ENCODE data around the gene PMPCB. TPM values are rescaled to one million over a fixed set of nuclear protein-coding genes. Genes with fewer than 3 reads are reported as not detected.
"Not testable (repeated sequence)": the region's sequence is repeated elsewhere in the genome, so short reads cannot be mapped to it uniquely, and the experiment has no call there.

The PMPCB gene
- 51.6 and 58.2 TPM in 2 replicates for total RNA-seq

- peak; percentile 93 for DNase-seq
Observed at GRCh38 chr7:103296901-103297836, at the start of gene PMPCB. PMPCB (plus strand) TSS chr7:103297435; CDS start chr7:103297460, 25 bp downstream.

- not testable (repeated sequence) for DNase-seq
Observed at GRCh38 chr7:103253699-103254506, 43.3 kb upstream of the PMPCB start.

DNA sequence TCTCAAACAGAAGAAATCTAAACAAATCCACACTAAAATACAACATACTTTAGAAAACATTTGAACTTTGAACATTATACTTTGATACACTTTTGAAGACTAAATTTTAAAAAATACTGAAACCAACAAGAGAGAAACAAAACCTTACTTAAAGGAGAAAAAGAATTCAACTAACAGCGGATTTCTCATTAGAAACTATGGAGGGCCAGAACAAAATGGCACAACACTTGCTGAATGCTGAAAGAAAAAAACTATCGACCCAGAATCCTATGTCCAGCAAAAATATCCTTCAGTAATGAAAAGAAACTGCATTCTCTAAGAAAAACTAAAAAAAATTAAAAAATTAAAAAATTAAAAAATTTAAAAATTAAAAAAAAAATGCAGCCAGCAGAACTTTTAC lies 33.2 kb upstream of the PMPCB start:
- not testable (repeated sequence) for DNase-seq

DNA sequence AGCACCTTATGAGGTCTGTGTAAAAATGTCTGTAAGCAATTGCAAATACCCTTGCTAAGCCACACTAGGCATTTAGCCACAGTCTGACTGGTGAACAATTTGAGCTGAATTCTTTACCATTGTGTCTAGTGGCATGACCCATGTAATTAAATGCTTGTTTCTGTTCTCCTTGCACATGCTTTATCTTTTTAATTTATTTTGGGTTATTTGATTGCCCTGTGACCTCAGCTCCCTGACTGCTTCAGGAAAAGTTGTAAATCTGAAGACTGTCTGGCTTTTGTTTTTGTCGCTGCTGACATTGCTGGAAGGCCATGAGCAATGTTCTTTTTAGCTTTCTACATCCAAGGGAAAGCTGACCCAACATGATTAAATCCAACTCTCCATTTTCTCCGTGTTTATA lies 31.0 kb upstream of the PMPCB start:
- not testable (repeated sequence) for DNase-seq

GRCh38 chr7:103273374-103273773 lies 23.9 kb upstream of the PMPCB start:
- DNase-seq = not testable (repeated sequence)

DNA sequence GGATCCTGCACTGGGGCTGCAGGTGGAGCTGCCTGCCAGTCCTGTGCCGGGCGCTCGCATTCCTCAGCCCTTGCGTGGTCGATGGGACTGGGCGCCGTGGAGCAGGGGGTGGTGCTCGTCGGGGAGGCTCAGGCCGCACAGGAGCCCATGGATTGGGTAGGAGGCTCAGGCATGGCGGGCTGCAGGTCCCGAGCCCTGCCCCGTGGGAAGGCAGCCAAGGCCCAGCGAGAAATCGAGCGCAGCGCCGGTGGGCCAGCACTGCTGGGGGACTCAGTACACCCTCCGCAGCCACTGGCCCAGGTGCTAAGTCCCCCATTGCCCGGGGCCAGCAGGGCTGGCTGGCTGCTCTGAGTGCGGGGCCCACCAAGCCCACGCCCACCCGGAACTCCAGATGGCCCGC lies 22.4 kb upstream of the PMPCB start:
- not testable (repeated sequence) for DNase-seq

DNA sequence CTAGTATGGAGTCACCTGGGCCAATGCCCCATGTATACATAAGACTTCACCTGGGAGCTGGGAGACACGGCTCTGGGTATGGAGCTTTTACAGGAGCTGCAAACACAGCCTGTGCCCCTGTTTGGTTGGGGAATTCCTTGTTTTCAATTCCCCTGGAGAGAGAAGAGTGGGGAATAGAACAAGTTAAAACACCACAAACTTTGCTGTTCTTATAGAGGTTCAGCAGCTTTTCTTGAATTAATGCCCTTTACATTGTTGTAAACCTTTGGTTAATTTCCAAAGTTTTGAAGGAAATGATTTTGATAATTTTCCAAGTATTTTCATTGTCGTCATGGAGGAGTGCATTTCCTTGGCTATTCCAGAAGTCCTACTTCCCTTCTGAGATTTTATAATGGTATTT lies 19.0 kb upstream of the PMPCB start:
- DNase-seq = not testable (repeated sequence)

DNA sequence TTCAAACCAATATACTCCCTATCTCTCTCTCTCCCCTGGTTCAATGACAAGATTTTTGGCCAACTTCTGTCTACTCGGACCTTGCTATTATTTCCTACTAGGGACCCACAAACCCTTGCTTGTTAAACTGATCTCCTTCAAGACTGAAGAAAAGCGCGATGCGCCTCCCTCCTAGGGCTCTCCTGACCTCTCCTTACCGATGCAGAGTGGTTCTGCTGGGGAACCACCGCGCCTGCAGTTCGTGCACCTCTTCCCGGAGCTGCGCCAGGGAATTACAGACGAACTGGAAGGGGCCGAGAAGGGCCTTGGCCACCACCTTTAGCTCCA lies 17.6 kb upstream of the PMPCB start:
- not testable (repeated sequence) for DNase-seq

GRCh38 chr7:103279963-103280802 lies 17.1 kb upstream of the PMPCB start:
- peak; percentile 52 for DNase-seq

DNA sequence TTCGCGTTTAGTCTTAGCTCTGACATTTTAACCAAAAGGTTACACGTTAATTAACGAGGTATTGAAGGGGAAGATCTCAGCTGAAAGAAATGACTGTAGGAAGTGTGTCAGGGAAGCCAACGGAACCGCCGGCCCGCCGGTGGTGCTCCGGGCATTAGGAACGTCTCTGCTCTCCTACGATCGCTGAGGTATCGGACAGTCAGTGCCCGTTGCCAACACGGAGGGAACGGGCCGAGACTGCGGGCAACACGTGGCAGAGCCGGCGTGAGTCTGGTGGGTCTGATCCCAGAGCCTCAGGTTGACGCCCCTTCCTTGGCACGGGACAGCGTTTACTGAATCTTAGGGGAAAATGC lies 16.5 kb upstream of the PMPCB start:
- DNase-seq = not testable (repeated sequence)

DNA sequence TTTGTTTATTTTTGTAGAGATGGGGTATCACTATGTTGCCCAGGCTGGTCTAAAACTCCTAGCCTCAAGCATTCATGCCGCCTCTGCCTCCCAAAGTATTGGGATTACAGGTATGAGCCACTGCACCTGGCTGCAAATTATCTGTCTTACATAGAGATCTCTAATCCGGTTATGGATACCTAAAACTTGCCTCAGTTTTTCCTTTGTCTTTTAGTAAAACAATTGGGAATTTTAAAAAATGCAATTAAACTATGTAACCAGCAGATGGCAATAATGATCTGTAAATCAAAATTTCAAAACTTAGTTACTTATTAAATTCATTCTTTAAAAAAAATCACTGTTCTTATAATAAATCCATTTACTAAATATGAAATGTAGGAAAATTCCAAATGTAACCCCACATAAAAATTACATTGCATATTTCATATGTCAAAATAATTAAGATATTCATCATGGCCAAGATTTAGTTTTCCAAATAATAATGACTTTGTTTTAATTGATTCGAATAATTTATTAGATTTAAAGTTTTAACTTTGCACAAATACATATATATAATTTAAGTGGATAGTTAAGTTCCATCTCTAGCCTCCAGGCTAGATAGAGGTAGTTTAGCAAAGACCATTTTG lies 14.3 kb upstream of the PMPCB start:
- not testable (repeated sequence) for DNase-seq

GRCh38 chr7:103292122-103292521 lies 5.1 kb upstream of the PMPCB start:
- DNase-seq = no peak

GRCh38 chr7:103293526-103293925 lies 3.7 kb upstream of the PMPCB start:
- DNase-seq = no peak

- no peak for DNase-seq
Observed at GRCh38 chr7:103297837-103298179, 573 bp downstream of the PMPCB start.

DNA sequence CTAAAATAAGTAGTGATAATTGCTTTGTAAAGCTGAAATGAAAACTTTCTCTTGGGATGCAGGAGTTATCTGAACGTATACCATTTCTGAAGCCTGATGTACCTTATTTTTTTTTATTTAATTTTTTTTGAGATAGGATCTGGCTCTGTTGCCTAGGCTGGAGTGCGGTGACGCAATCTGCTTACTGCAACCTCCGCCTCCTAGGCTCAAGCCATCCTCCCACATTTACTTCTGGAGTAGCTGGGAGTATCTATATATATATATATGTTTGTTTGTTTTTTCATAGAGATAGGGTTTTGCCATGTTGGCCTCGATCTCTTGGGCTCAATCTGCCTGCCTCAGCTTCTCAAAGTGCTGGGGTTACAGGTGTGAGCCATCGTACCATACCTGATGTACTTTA lies 2.4 kb downstream of the PMPCB start:
- no peak for DNase-seq

GRCh38 chr7:103301441-103301840 lies 4.2 kb downstream of the PMPCB start:
- DNase-seq = no peak

DNA sequence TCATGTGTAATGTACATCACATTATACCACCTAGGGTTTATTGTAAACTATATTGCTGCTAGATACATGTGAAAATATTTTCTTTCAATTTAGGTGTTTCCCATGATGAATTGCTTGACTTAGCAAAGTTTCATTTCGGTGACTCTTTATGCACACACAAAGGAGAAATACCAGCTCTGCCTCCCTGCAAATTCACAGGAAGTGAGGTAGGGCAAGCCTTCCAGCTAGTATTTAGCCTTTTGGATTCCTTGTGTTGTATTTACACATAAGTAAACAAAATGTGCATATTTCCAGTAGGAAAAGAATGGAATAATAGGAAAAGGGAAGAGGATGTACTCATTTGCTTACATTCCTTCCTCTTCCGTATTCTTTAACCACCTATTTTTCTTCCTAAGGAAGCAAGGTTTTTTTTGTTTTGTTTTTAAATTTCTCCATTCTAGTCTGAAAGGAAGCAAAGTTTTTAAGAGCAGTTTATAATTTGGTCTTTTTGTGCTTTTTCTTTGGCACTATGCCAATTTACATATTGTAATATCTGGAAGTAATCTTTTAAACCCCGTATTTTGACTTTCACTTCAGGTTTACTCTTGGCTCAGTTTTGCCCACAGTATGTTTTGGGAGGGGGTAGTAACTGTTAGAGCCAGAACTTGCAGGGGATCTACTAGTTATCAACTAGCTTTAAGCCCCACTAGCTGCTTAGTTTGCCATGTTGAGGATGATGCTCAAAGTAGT lies 10.4 kb downstream of the PMPCB start:
- DNase-seq = peak; percentile 46

DNA sequence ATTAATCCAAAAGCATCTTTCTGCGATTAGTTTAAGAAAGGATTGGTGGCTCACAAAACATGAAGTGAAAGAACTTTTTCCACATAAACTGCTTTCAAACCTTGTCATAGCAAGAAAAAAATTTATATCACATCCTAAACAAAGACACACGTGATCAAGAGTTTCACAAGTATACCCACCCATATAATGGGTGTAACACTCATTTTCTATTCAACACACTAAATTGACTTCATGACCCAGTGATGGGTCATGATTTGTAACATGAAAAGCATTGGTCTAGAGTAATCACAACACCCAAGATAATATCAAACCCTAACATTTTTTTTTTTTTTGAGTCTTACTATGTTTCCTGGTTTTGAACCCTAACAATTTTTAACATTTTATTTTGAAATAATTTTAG lies 17.6 kb downstream of the PMPCB start:
- no peak for DNase-seq

- no peak for DNase-seq
Observed at GRCh38 chr7:103316380-103316941, 19.2 kb downstream of the PMPCB start.

DNA sequence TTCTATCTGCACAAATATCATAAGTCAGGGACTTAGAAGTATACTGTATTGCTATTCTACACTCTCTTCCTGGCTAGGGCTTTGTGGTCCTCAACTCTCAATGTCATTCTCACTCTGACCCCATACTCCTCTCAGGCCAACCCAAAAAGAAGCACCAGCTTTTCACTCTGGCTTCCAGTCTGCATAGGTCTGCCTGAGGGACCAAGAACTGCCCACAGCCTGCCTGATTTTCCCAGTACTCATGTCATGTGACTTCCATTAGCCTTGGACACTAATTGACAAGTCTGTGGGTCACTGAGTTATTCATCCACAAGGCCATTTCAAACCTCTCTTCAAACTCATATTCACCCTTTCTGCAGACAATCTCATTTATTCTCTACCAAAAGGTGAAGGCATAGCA lies 19.8 kb downstream of the PMPCB start:
- DNase-seq = no peak

- no peak for DNase-seq
Observed at GRCh38 chr7:103325744-103326143, 28.5 kb downstream of the PMPCB start.

Measured in dermis blood vessel endothelial cell (primary cell).